CD4-positive, alpha-beta T cell (primary cell): ENCODE results near the gene PRKCH. TPM values are rescaled to one million over a fixed set of nuclear protein-coding genes. Genes with fewer than 3 reads are reported as not detected.

Experiments used
- ATAC-seq: fragments of 200-7000 bp; cut with Tn5 transposase; one replicate; pipeline ENCODE4 v1.10.0; 2022; ENCODE audit warnings: mild to moderate bottlenecking; ENCODE audit not compliant: poor library complexity
- CTCF ChIA-PET: fragments of 350-600 bp; sonication (Branson Sonifier 250); formaldehyde crosslinking; loops from one replicate; lab custom pipeline; 2021; ENCODE audit warnings: antibody characterized with exemption, inconsistent platforms; lab: Charles Lee
- POLR2A ChIA-PET: fragments of 350-600 bp; sonication (Branson Sonifier 250); formaldehyde crosslinking; loops from one replicate; lab custom pipeline; 2021; ENCODE audit warnings: antibody characterized with exemption, inconsistent platforms; lab: Charles Lee
- DNase-seq, 14 experiments: peaks; one replicate each; pipeline ENCODE4 v3.0.0-alpha.2; 2013 to 2020; ENCODE audit warnings: mixed read lengths in 2 of 14
- H3K27ac ChIP-seq, 2 donors: one replicate each; pipeline versions ENCODE4 v1.5.1 to v1.7.0; 2013; ENCODE audit warnings: low read length in 2 of 2, low read depth in 1 of 2, mild to moderate bottlenecking in 1 of 2
- H3K27me3 ChIP-seq, 2 experiments: 1 replicate in 1 of 2; 2 replicates in 1 of 2; pipeline versions ENCODE4 v1.6.1 to v1.7.0; 2013; ENCODE audit warnings: low read length in 2 of 2, control low read depth in 1 of 2, mild to moderate bottlenecking in 1 of 2, moderate library complexity in 1 of 2; ENCODE audit not compliant: insufficient read depth in 2 of 2, control insufficient read depth in 1 of 2
- H3K36me3 ChIP-seq: one replicate; pipeline ENCODE4 v1.6.1; 2013; ENCODE audit warnings: low read length, control low read depth; ENCODE audit not compliant: insufficient read depth
- H3K4me1 ChIP-seq: one replicate; pipeline ENCODE4 v1.6.1; 2013; ENCODE audit warnings: low read length, control low read depth; ENCODE audit not compliant: insufficient read depth
- H3K4me3 ChIP-seq: one replicate; pipeline ENCODE4 v1.5.1; 2013; ENCODE audit warnings: mild to moderate bottlenecking, low read length, moderate library complexity
- H3K9me3 ChIP-seq, 2 experiments: 1 replicate in 1 of 2; 2 replicates in 1 of 2; pipeline versions ENCODE4 v1.6.1 to v1.7.0; 2013; ENCODE audit warnings: low read length in 2 of 2, mild to moderate bottlenecking in 2 of 2, control low read depth in 1 of 2, moderate library complexity in 1 of 2; ENCODE audit not compliant: control insufficient read depth in 1 of 2, insufficient read depth in 1 of 2
- H3K27ac Mint-ChIP-seq: one replicate; pipeline ENCODE4 v1.8.0; 2020; ENCODE audit warnings: mixed read lengths
- H3K27me3 Mint-ChIP-seq: one replicate; pipeline ENCODE4 v1.8.0; 2021; ENCODE audit warnings: mixed read lengths
- H3K36me3 Mint-ChIP-seq: one replicate; pipeline ENCODE4 v1.8.0; 2021; ENCODE audit warnings: low read depth, mixed read lengths
- H3K4me1 Mint-ChIP-seq: one replicate; pipeline ENCODE4 v1.8.0; 2021; ENCODE audit warnings: low read depth, mixed read lengths
- H3K4me3 Mint-ChIP-seq: one replicate; pipeline ENCODE4 v1.8.0; 2020; ENCODE audit warnings: mild to moderate bottlenecking, mixed read lengths
- H3K9me3 Mint-ChIP-seq: one replicate; pipeline ENCODE4 v1.8.0; 2020; ENCODE audit warnings: mixed read lengths
- CTCF ChIP-seq: fragments of 200-600 bp; IDR thresholded peaks from one replicate; pipeline ENCODE4 v1.8.0; 2022; ENCODE audit warnings: antibody characterized with exemption, mild to moderate bottlenecking
- intact Hi-C, 2 experiments: fragments of 100-400 bp; cut with DNase I in 1 of 2; cut with micrococcal nuclease in 1 of 2; formaldehyde crosslinking; loops; one replicate each; pipeline versions ENCODE4 v1.15.1 to v1.9.0; 2023 to 2025; cut with DNase I, micrococcal nuclease
- total RNA-seq, 174 experiments: library from RNA in 2 of 174; stranded (reverse) in 2 of 174; gene quantifications; one replicate each; pipeline ENCODE4 v1.2.3 and lab custom pipeline; 2021 to 2026

The PRKCH gene
- total RNA-seq, 2 experiments from 2014 or later = 378 to 385 TPM

GRCh38 chr14:61365667-61366212, 44.4 kb downstream of the PRKCH start:
- no peak for ATAC-seq
- Mint-ChIP-seq H3K4me1 (peaks cover 16% of the 10 kb centered on the region), H3K4me3 (no peak overlapping the region), H3K36me3 (peaks cover 37% of the 10 kb centered on the region), H3K27me3 (no peaks in the 10 kb centered on the region), H3K9me3 (no peaks in the 10 kb centered on the region), H3K27ac (no peak overlapping the region)
- no peak for TF ChIP-seq CTCF
- ChIA-PET CTCF (interaction anchor here (1.4 kb wide), 1 partner anchor 44 kb away, joined by 4 read pairs; the partner anchor contains the start of gene PRKCH), POLR2A (interaction anchor here (0.7 to 1.8 kb wide), 4 partner anchors 13 to 44 kb away, joined by 3 to 7 read pairs (median 4); partner anchors contain the start of gene PRKCH)
- DNase-seq = no peak
- Histone ChIP-seq H3K9me3 (no peaks in the 10 kb centered on the region), H3K4me1 (peaks cover 74% of the 10 kb centered on the region), H3K4me3 (no peak overlapping the region), H3K27ac (no peak overlapping the region), H3K36me3 (peaks cover 6% of the 10 kb centered on the region), H3K27me3 (no peaks in the 10 kb centered on the region)
- intact Hi-C loops = loop anchor here in 1 of 2 experiments (2.0 kb wide), 1 partner anchor 23 kb away; no protein-coding TSS in a partner anchor

GRCh38 chr14:61368114-61368710, 46.8 kb downstream of the PRKCH start:
- H3K27ac Mint-ChIP-seq = no peak overlapping the region
- peaks cover 3% of the 10 kb centered on the region for H3K9me3 Mint-ChIP-seq
- no peak overlapping the region for H3K27ac ChIP-seq
- peaks cover 54% of the 10 kb centered on the region for H3K36me3 Mint-ChIP-seq
- POLR2A ChIA-PET = interaction anchor here (1.0 to 1.7 kb wide), 3 partner anchors 18 to 47 kb away, joined by 3 to 5 read pairs (median 4); partner anchors contain the start of gene PRKCH
- peaks cover 0 to 5% of the 10 kb centered on the region in 2 experiments for H3K9me3 ChIP-seq
- no peak for TF ChIP-seq CTCF
- intact Hi-C loops = no loop called here
- ATAC-seq (no peak), DNase-seq (no peak)
- peaks cover 33% of the 10 kb centered on the region for H3K4me1 Mint-ChIP-seq
- H3K4me3 ChIP-seq = no peak overlapping the region
- peak overlapping the region; percentile 36 for H3K4me3 Mint-ChIP-seq
- peaks cover 65% of the 10 kb centered on the region for H3K4me1 ChIP-seq
- H3K27me3 Mint-ChIP-seq = no peaks in the 10 kb centered on the region
- CTCF ChIA-PET = interaction anchor here (1.0 to 1.1 kb wide), 2 partner anchors 15 to 31 kb away, joined by 3 to 4 read pairs; no protein-coding TSS in a partner anchor
- no peaks in the 10 kb centered on the region for H3K27me3 ChIP-seq
- peaks cover 5% of the 10 kb centered on the region for H3K36me3 ChIP-seq

GRCh38 chr14:61368781-61369453, 47.5 kb downstream of the PRKCH start:
- H3K4me3 ChIP-seq = no peak overlapping the region

More at GRCh38 chr14:61368781-61369453, 47.5 kb downstream of the PRKCH start:
- Histone ChIP-seq H3K9me3 (peaks cover 6 to 9% of the 10 kb centered on the region in 2 experiments), H3K27ac (peak overlapping the region in 1 of 2 donors; percentile 7), H3K4me1 (peaks cover 62% of the 10 kb centered on the region), H3K36me3 (peaks cover 9% of the 10 kb centered on the region), H3K27me3 (no peaks in the 10 kb centered on the region)
- ATAC-seq = no peak
- peak overlapping the region; percentile 52 for H3K4me3 Mint-ChIP-seq
- H3K27ac Mint-ChIP-seq = no peak overlapping the region
- intact Hi-C loops = no loop called here
- peaks cover 34% of the 10 kb centered on the region for H3K4me1 Mint-ChIP-seq
- DNase-seq = no peak
- H3K36me3 Mint-ChIP-seq = peaks cover 61% of the 10 kb centered on the region
- ChIA-PET CTCF (interaction anchor here (1.1 kb wide), 1 partner anchor 14 kb away, joined by 3 read pairs; no protein-coding TSS in a partner anchor), POLR2A (interaction anchor here (0.7 to 1.7 kb wide), 4 partner anchors 12 to 47 kb away, joined by 3 to 4 read pairs (median 3); partner anchors contain the start of gene PRKCH)
- peaks cover 3% of the 10 kb centered on the region for H3K9me3 Mint-ChIP-seq
- no peak for TF ChIP-seq CTCF
- H3K27me3 Mint-ChIP-seq = no peaks in the 10 kb centered on the region
